ENCODE data around the gene XRRA1.
"Not testable (repeated sequence)": the region's sequence is repeated elsewhere in the genome, so short reads cannot be mapped to it uniquely, and the experiment has no call there.

XRRA1 gene

GRCh38 chr11:74896311-74896710, 52.6 kb downstream of the XRRA1 start:
- no peak for DNase-seq (ENCODE audit: low read depth)

GRCh38 chr11:74895340-74896116, 53.4 kb downstream of the XRRA1 start:
- no peak for DNase-seq (ENCODE audit: low read depth)

GRCh38 chr11:74893015-74893414, 55.9 kb downstream of the XRRA1 start:
- not testable (repeated sequence) for DNase-seq (ENCODE audit: low read depth)

- DNase-seq (ENCODE audit: low read depth), result peak; percentile 61
Measured at GRCh38 chr11:74877132-74877531, 71.8 kb downstream of the XRRA1 start.

GRCh38 chr11:74871037-74871436, 77.9 kb downstream of the XRRA1 start:
- DNase-seq (ENCODE audit: low read depth), result no peak

- peak; percentile 40 for DNase-seq (ENCODE audit: low read depth)
Measured at GRCh38 chr11:74870485-74870884, 78.4 kb downstream of the XRRA1 start.

GRCh38 chr11:74866557-74866956, 82.3 kb downstream of the XRRA1 start:
- no peak for DNase-seq (ENCODE audit: low read depth)

GRCh38 chr11:74863410-74863809, 85.5 kb downstream of the XRRA1 start:
- no peak for DNase-seq (ENCODE audit: low read depth)

GRCh38 chr11:74860743-74861142, 88.1 kb downstream of the XRRA1 start:
- no peak for DNase-seq (ENCODE audit: low read depth)

GRCh38 chr11:74853223-74853622, 95.7 kb downstream of the XRRA1 start:
- no peak for DNase-seq (ENCODE audit: low read depth)

- no peak for DNase-seq (ENCODE audit: low read depth)
Measured at GRCh38 chr11:74849525-74850391, 99.1 kb downstream of the XRRA1 start.

- DNase-seq (ENCODE audit: low read depth), result no peak
Measured at GRCh38 chr11:74847895-74848294, 101.0 kb downstream of the XRRA1 start.

GRCh38 chr11:74847395-74847794, 101.5 kb downstream of the XRRA1 start:
- no peak for DNase-seq (ENCODE audit: low read depth)

GRCh38 chr11:74846770-74847169, 102.1 kb downstream of the XRRA1 start:
- DNase-seq (ENCODE audit: low read depth), result no peak

GRCh38 chr11:74845978-74846517, 102.8 kb downstream of the XRRA1 start:
- DNase-seq (ENCODE audit: low read depth), result no peak

GRCh38 chr11:74844865-74845264, 104.0 kb downstream of the XRRA1 start:
- no peak for DNase-seq (ENCODE audit: low read depth)

- DNase-seq (ENCODE audit: low read depth), result no peak
Measured at GRCh38 chr11:74844072-74844471, 104.8 kb downstream of the XRRA1 start.

- no peak for DNase-seq (ENCODE audit: low read depth)
Measured at GRCh38 chr11:74842967-74843366, 105.9 kb downstream of the XRRA1 start.

GRCh38 chr11:74840486-74840885, 108.4 kb downstream of the XRRA1 start:
- DNase-seq (ENCODE audit: low read depth), result no peak

- DNase-seq (ENCODE audit: low read depth), result no peak
Measured at GRCh38 chr11:74839971-74840370, 108.9 kb downstream of the XRRA1 start.

GRCh38 chr11:74839446-74839845, 109.4 kb downstream of the XRRA1 start:
- no peak for DNase-seq (ENCODE audit: low read depth)

- DNase-seq (ENCODE audit: low read depth), result no peak
Measured at GRCh38 chr11:74838188-74838587, 110.7 kb downstream of the XRRA1 start.

- DNase-seq (ENCODE audit: low read depth), result no peak
Measured at GRCh38 chr11:74837191-74837590, 111.7 kb downstream of the XRRA1 start.
